Kidney glomerular epithelial cell (primary cell): ENCODE measurements around the gene SKAP1.
"Not testable (repeated sequence)": the region's sequence is repeated elsewhere in the genome, so short reads cannot be mapped to it uniquely, and the experiment has no call there.

Source experiments
- DNase-seq: peaks from one replicate; lab custom pipeline; 2025; lab: John Stamatoyannopoulos, UW

SKAP1 gene

DNA sequence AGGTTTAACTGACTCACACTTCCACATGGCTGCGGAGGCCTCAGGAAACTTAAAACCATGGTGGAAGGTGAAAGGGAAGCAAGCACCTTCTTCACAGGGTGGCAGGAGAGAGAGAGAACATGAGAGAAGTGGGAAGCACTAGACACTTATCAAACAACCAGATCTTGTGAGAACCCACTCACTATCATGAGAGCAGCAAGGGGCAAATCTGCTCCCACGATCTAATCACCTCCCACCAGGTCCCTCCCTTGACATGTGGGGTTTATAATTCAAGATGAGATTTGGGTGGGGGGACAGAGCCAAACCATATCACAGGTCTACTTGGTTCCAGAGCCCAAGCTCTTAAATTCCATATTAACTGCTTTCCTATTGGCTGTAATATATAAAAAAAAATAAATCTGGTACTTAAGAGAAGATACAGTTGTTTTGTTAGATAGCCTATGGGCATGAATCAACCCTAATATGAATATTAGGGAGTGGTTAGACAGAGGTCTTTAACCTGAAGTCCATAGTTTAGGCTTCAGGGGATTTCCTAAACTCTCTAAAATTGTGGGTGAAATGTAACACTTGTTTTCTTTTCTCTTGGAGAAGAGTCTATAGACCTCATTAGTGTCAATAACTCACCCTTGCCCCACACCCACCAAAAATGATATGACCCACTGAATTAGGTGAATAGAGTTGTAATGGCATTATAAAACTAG is 56.7 kb downstream of the SKAP1 start:
- DNase-seq: no peak

- not testable (repeated sequence) for DNase-seq
Measured at GRCh38 chr17:48368967-48369366, 61.0 kb downstream of the SKAP1 start.

GRCh38 chr17:48368352-48368908 is 61.6 kb downstream of the SKAP1 start:
- no peak for DNase-seq

GRCh38 chr17:48363161-48363560 is 66.9 kb downstream of the SKAP1 start:
- DNase-seq: no peak

DNA sequence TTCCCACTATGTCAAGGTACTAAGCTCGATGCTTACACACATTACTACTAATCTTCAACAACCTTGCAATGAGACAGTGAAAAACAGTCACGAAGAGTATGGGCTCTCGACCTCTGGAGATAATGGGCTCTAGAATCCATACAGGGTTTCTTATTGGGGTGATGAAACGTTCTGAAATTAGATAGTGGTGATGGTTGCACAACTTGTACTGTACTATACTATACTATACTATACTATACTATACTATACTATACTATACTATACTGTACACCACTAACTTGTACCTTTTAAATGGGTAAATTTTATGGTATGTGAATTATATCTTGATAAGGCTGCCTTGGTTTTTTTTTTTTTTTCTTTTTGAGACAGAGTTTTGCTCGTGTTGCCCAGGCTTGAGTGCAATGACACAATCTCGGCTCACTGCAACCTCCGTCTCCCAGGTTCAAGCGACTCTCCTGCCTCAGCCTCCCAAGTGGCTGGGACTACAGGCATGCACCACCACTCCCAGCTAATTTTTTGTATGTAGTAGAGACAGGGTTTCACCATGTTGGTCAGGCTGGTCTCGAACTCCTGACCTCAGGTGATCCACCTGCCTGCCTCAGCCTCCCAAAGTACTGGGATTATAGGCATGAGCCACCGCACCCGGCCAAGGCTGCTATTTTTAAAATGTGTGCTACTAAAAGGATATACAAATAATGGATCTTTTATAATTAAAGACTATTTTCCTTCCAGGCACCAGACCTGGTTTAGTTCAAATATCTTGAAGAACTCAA is 69.0 kb downstream of the SKAP1 start:
- not testable (repeated sequence) for DNase-seq

GRCh38 chr17:48357779-48358602 is 72.0 kb downstream of the SKAP1 start:
- no peak for DNase-seq

DNA sequence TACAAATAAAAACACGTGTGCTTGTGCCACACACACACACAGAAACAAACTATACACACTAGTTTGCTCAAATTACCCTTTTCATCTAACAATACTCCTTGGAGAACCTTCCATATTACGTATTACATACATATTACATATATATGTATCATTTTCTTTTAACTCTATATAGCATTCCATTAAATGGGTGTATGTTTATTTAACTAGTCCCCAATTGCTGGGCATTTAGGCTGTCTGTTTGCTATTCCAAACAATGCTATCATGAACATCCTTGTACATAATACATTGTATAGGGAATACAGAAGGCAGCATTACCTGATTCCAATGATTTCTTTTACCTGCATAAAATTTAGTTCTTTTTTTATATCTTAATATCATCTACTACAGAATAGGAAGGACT is 73.1 kb downstream of the SKAP1 start:
- DNase-seq: no peak

DNA sequence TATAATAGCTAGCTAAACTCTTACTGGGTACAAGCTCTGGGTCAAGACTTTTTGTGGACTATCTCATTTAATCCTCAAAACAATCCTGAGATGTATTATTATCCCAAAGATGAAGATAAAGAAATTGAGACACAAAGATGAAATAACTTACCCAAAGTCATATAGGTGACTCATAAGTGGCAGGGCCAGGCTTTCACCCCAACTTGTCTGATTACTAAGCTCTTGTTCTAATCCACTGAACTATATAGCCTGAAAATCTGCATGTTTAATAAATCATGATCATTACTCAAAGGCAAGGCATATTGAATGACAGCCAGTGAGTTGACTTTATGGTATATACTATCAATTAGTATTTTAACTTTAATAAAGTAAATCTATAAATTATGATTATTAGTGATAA is 77.4 kb downstream of the SKAP1 start:
- DNase-seq: peak; percentile 26

DNA sequence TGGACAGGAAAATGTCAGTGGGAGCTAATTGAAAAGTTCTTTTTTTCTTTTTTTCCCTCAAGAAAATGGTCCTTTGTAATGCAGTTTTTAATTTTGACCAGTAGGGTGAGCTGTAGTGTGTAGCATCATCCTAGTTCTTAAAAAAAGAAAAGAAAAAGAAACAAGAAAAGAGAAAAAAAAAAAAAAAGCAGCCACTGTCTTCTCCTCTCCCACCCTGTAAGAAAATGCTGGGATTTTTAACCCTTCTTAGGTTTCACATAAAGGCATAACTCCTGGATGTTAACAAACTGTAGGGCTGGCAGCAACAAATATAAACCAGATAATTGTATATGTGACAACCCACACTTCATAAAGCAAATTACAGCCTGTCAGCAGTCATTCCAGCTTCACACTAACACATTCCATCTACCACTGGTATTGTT is 78.1 kb downstream of the SKAP1 start:
- peak; percentile 45 for DNase-seq

GRCh38 chr17:48348352-48348751 is 81.7 kb downstream of the SKAP1 start:
- no peak for DNase-seq

GRCh38 chr17:48347177-48347576 is 82.8 kb downstream of the SKAP1 start:
- no peak for DNase-seq

- DNase-seq: peak; percentile 17
Measured at GRCh38 chr17:48344251-48344650, 85.8 kb downstream of the SKAP1 start.

GRCh38 chr17:48340916-48341315 is 89.1 kb downstream of the SKAP1 start:
- no peak for DNase-seq

- DNase-seq: no peak
Measured at GRCh38 chr17:48338720-48339119, 91.3 kb downstream of the SKAP1 start.

DNA sequence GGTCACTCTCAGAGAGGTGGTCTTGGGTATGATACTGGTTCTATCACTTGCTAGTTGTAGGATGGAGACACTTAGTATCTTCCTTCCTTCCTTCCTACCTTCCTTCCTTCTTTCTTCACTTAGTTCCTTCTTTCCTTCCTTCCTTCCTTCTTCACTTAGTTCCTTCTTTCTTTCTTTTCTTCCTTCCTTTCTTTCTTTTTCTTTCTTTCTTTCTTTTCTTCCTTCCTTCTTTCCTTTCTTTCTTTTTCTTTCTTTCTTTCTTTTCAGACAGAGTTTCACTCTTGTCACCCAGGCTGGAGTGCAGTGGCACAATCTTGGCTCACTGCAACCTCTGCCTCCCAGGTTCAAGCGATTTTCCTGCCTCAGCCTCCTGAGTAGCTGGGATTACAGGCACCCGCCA is 92.1 kb downstream of the SKAP1 start:
- DNase-seq: not testable (repeated sequence)

DNA sequence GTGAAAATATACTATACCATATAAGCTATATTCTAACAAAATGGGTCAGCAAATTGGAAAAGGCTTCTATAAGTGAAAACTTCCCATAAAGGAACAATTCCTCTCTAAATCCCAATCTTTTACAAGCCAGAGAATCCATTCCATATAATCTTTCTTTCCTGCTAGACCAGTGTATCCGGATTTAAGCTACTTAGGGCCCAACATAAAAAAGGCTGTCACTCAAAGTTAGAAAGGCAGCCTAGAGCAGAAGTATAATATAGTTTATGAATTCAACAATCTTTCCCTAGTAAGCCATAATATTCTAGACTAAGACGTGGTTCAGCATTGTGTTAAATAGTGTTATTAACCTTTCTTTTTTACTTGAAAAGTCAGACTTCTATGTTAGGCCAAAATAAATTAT is 93.0 kb downstream of the SKAP1 start:
- DNase-seq: no peak

DNA sequence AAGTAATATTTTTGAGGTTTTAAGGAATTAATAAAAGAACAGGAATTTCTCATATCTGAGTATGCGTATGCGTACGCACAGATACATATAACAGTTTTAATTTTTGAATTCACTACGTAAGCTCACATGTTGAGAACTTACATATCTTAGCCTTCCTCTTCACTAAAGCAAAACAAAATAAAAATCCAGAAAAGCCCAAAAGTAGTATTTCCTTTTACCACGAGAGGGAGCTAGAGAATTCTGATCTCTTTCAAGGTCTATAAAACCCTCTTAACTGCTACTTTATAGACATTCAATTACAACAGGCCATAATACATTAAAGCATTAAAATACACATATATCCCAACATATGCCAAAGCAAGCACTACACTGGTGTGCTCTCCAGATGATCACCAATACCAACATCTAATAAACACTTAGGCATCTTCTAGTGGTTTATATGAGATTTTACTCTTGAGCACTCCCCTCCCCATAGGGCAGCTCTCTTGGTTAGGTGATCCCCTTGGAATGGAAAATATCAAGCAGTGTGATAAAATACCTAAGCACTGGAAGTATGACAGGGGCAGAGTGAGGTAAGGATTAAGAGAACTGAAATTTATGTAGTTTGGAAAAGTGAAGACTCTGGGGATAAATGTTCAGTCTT is 94.0 kb downstream of the SKAP1 start:
- DNase-seq: peak; percentile 44

DNA sequence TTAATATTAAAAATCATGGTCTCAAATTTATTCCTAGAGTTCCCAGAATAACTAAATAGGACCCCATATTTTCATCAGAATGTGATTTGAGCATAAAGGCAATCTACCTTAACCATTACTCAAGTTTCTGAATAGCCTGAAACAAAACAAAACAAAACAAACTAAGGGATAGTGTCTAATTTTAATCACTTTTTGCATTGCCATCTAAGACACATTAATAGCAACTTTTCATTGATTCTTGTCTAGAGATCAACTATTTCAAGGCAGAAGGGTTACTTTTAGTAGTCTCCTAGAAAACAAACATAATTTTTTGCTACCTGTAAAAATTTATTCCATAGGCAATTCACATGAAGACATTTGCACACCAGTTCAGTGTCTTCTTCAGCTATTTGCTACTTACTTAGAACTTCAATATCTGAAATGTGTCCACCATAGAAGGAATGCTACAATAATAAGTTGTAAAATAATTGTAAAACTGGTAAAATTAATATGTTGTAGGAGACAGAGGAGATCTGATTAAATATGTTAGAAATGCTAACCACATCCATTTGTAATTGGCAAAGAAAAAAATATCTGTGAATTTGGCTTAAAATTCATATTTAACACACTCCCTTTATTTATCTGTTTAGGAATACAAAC is 94.7 kb downstream of the SKAP1 start:
- DNase-seq: no peak

DNA sequence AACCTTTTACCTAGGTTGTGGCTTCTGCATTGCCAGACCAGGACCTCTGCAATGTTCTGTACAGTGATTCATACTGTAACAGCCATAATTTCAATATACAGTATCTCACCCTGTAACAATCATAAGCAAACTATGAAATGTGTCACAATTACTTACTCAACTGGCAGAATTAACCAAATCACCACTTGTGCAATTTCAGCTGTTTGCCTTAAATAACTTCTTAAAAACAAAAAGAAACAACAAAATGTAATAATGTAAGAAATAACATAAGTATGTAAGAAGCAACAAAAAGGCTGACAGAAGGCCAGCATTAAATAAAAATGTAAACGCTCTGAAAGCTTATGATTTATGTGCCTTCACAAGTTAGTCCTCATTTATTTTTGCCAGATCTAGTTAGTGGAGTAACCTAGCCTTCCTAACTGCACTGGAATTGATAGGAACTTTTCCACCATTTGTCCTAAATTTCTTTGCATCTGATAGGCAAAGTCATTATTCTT is 96.9 kb downstream of the SKAP1 start:
- no peak for DNase-seq

GRCh38 chr17:48330887-48331286 is 99.1 kb downstream of the SKAP1 start:
- no peak for DNase-seq

GRCh38 chr17:48330421-48330820 is 99.6 kb downstream of the SKAP1 start:
- no peak for DNase-seq
